Myocyte (in vitro differentiated cells): ENCODE data around the gene WIPF2. TPM values are rescaled to one million over a fixed set of nuclear protein-coding genes. Genes with fewer than 3 reads are reported as not detected.
"Not testable (repeated sequence)": the region's sequence is repeated elsewhere in the genome, so short reads cannot be mapped to it uniquely, and the experiment has no call there.

Source experiments
- DNase-seq: peaks from one replicate; pipeline ENCODE4 v3.0.0-alpha.2; 2012; ENCODE audit warnings: low read depth
- total RNA-seq: library from RNA; depleted of rRNA; stranded (reverse); fragments of >200 nt; gene quantifications from 2 replicates; pipeline ENCODE4 v1.2.3, GENCODE V29; 2014

WIPF2 gene
- total RNA-seq, 1 donor from 2014 or later, result 3.8 TPM

GRCh38 chr17:40191237-40192208 is 27.6 kb upstream of the WIPF2 start:
- DNase-seq, result peak; percentile 73

DNA sequence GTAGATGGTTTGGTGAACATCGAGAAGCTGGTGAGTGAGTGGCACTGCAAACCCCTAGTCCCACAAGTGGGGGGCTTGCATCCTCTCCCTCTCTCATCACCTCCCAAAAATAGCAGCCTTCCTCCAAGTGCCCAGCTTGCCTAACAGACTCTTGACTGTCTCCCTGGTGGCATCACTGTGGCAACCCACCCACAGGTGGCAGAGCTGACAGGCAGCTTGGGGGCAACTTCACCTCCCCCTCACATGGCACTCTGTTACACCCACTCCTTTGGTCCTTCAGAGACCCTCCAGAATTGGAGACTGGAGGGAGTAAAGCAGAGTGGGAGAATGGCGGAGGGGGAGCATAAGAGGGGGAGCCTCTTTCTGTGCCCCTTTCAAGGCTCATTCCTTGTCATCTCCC is 26.1 kb upstream of the WIPF2 start:
- DNase-seq, result no peak

DNA sequence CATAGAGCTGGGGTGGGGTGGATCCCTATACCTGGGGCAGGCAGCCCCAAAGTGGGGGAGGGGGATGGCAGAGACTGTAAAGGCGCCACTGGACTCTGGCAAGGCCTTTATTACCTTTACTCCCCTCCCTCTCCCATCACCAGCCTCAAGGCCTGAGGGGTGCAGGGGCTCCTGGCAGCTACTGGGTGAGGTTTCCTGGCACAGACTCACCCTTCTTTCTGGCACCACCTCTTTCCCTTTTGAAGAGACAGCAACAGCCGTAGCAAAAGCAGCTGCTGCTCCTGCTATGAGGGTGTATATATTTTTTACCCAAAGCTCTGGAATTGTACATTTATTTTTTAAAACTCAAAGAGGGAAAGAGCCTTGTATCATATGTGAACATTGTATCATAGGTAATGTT is 24.3 kb upstream of the WIPF2 start:
- DNase-seq, result peak; percentile 74

GRCh38 chr17:40197550-40197949 is 21.6 kb upstream of the WIPF2 start:
- no peak for DNase-seq

- not testable (repeated sequence) for DNase-seq
These were observed 21.1 kb upstream of the WIPF2 start for GRCh38 chr17:40197965-40198456.

DNA sequence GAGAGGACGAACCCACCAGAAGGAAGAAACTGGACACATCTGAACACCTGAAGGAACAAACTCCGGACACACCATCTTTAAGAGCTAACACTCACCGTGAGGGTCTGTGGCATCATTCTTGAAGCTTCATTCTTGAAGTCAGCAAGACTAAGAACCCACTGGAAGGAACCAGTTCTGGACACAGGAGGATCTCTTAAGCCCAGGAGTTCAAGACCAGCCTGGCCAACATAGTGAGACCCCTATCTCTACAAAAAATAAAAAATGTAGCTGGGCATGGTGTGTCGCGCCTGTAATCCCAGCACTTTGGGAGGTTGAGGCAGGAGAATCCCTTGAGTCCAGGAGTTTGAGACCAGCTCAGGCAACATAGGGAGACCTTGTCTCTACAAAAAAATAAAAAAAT is 20.5 kb upstream of the WIPF2 start:
- no peak for DNase-seq

DNA sequence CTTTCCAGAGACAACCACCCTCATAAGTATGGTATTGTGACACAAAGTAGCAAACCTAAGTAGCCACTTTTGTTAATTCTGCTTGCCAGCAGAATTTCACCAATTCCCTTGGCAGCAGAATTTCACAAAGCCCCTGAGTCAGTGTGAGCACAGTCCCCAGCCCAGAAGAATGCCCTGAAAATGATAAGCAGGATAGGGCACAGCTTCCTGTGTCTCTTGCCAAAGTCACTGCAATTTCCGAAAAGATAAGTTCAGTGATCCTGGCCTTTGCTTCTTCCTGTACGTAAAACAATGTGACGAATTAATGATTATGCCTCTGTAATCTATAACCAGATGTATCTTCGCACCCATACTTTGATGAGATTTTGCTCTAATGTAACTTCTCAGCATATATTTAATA is 16.0 kb upstream of the WIPF2 start:
- no peak for DNase-seq

DNA sequence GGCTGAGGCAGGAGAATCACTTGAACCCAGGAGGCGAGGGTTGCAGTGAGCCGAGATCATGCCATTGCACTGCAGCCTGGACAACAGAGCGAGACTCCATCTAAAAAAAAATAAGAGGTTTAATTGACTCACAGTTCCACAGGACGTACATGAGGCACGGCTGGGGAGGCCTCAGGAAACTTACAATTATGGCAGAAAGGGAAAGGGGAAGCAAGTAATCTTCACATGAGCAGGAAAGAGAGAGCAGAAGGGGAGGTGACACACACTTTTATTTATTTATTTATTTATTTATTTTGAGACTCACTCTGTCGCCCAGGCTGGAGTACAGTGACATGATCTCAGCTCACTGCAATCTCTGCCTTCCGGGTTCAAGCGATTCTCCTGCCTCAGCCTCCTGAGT is 12.9 kb upstream of the WIPF2 start:
- not testable (repeated sequence) for DNase-seq

- DNase-seq, result peak; percentile 48
These were observed 9.6 kb upstream of the WIPF2 start for GRCh38 chr17:40209404-40210093.

DNA sequence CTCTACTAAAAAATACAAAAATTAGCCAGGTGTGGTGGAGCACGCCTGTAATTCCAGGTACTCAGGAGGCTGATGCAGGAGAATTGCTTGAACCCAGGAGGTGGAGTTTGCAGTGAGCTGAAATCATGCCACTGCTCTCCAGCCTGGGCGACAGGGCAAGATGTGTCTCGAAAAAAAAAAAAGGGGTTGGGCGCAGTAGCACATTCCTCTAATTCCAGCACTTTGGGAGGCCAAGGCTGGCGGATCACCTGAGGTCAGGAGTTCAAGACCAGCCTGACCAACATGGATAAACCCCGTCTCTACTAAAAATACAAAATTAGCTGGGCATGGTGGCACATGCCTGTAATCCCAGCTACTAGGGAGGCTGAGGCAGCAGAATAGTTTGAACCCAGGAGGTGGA is 5.2 kb upstream of the WIPF2 start:
- not testable (repeated sequence) for DNase-seq

- no peak for DNase-seq
These were observed 931 bp upstream of the WIPF2 start for GRCh38 chr17:40218006-40218739.

- DNase-seq, result peak; percentile 44
These were observed 662 bp downstream of the WIPF2 start for GRCh38 chr17:40219594-40220338.

- DNase-seq, result no peak
These were observed 5.8 kb downstream of the WIPF2 start for GRCh38 chr17:40224718-40225550.

- not testable (repeated sequence) for DNase-seq
These were observed 10.0 kb downstream of the WIPF2 start for GRCh38 chr17:40229146-40229545.

DNA sequence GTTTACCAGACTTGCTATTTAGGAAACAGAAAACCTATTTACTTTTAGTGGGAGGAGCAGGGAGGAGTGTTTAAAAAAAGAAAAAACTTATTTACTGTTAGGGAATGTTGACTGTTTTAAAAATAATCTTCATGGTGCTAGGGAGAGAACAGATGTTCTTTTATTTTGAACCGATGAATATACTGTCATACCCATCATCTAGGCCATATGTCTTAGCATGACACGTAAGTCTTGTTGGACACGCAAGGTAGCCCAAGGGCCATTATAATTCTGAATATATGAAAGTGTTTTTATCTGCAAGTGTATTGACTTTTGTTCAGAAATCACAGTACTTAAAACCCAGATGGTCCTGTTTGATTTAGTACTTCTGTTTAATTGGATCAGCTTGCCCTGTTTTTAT is 11.6 kb downstream of the WIPF2 start:
- no peak for DNase-seq

GRCh38 chr17:40231928-40232327 is 12.8 kb downstream of the WIPF2 start:
- not testable (repeated sequence) for DNase-seq

- DNase-seq, result no peak
These were observed 22.2 kb downstream of the WIPF2 start for GRCh38 chr17:40241252-40241834.

DNA sequence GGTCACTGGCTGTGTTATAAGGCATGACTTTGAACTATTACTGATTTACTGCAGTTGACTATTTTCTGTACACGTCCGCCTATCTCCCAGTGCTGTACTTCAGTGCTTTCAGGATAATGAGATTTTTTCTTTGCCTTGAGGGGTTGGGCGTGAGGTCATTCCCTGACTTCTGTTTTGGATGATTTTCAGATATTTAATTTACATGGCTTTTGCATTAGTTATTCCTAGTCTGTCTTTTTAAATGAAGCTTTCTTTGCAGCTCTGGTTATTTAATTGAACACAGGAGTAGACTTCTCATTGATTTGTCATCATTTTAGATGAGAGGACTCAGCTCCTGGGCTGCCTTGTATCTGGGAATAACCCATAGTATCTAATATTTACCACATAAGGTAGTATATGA is 23.7 kb downstream of the WIPF2 start:
- DNase-seq, result no peak

DNA sequence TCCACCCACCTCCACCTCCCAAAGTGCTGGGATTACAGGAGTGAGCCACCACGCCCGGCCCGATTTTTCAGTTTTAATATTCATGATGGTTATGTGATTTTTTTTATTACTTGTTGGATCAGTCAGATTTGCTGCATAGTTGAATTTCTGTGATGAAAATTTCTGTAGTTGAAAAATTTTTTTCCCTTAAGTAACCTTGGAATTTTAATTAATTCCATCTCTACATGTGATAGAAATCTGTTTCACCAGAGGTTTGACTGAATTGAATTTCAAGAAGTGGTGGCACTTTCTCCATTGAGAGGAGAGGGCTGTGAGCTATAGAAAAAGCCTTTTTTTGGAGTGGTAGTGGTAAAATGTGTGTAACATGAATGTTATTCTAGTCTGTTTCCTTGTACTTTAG is 24.7 kb downstream of the WIPF2 start:
- DNase-seq, result no peak
